ENCODE results near the gene APC2.
"Not testable (repeated sequence)": the region's sequence is repeated elsewhere in the genome, so short reads cannot be mapped to it uniquely, and the experiment has no call there.

The APC2 gene

GRCh38 chr19:1494115-1494815, 44.3 kb downstream of the APC2 start:
- DNase-seq: no peak

DNA sequence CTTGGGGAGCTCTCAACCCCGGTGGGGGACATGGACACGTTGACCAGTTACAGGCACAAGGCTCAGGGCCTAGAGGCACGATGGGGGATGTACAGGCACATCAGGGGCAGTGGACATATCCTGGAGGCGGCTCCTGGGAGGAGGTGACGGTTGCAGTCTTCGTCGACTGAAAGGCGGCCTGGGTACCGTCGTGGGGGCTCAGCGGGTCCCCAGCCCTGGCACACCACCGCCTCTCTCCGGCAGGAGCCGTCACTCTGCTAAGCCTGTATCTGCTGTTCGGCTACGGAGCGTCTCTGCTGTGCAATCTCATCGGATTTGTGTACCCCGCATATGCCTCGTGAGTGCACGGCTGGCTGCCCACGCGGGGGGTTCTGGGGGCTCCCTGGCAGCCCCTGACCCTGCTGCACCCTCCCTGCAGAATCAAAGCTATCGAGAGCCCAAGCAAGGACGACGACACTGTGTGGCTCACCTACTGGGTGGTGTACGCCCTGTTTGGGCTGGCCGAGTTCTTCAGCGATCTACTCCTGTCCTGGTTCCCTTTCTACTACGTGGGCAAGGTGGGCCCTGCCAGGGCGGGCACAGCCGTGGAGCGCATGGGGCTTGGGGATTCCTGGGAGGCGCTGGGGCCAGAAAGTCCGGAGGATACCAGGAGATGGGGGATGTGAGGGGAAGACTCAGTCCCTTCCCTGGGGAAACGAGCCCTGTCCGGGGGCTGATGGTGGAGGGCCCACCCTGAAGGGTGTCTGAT, 45.3 kb downstream of the APC2 start:
- no peak for DNase-seq

DNA sequence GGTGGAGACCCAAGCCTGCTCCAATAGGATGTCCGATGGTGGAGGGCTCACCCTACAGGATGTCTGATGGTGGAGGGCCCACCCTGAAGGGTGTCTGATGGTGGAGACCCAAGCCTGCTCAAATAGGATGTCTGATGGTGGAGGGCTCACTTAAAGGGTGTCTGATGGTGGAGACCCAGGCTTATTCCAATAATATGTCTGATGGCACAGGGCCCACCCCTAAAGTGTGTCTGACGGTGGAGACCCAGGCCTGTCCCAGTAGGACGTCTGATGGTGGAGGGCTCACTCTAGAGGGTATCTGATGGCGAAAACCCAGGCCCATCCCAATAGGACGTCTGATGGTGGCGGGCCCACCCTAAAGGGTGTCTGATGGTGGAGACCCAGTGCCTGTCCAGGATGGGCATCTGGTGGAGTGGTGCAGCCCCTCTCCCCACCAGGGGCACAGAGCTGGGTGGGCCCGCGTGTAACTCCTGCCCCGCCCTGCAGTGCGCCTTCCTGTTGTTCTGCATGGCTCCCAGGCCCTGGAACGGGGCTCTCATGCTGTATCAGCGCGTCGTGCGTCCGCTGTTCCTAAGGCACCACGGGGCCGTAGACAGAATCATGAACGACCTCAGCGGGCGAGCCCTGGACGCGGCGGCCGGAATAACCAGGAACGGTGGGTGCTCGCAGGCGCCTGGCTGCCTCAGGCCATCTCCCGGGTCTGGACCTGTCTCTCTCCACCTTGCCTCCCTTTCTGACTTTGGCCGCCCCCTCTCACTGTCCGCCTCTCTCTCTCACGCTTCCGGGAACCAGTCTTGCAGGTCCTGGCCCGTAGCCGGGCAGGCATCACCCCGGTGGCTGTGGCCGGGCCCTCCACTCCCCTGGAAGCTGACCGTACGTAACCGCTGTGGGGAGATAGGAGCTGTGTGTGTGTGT, 46.1 kb downstream of the APC2 start:
- DNase-seq: no peak

DNA sequence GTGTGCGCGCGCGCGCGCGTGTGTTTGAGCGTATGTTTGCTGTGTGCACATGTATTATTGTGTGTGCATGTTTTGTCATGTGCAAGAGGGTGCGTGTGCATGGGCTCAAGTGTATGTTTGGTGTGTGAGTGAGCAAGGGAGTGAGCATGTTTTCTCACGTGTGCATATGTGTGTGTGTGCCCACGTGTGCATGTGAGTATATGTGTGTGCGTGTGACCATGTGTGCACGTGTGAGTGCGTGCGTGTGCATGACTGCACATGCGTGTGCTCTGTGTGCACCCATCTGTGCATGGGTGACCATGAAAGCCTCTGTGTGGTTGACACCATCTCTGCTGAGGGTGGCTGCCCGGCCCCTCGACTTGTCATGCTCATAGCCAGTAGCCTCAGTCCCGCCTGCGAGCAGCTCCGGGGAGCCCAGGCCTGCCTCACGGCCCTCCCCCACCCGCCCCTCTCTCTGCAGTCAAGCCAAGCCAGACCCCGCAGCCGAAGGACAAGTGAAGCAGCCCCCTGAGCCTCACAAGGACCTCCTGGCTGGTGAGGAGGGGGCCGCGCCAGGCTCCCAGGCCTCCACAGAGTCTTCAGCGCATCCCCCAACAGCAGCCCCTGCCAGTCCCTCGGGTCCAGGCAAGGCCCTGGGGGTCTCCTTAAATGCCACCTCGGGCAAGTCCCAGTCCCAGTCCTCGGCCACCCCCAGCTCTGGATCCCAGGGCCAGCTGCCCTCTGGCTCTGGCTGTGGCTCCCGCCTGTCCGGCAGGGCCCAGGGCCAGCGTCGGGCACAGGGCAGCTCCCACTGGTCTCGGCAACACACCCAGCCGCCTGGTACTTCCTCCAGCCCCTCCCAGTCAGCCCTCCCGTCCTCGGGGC, 47.0 kb downstream of the APC2 start:
- DNase-seq: no peak

DNA sequence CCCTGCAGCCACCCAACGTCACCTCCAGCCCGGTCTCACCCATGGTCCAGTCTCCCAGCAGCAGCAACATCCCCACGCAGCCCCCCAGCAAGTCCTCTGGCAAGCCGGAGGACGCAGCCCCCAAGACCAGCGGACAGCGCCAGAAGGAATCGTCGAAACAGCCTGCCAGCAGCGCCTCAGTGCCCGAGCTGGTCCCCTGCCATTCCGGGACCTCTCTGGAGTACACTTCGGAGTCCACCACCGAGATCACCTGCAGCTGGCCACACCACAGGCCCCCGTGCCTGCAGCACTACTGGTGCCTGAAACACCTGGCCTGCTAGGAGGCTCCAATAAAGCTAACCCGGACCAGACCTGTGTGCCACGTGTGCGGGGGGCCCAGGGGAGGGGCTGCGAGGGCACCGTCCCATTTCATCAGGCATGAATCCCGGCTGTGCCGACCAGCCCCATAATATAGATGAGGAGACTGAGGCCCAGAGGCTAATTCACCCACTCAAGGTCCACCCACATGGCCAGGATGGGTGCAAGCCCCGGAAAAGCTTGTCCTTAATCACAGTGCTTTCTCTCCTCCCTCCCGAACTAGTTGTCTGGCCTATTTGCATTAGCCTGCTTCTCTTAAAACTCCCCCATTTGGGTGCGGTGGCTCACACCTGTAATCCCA, 47.8 kb downstream of the APC2 start:
- DNase-seq: no peak

GRCh38 chr19:1499231-1499630, 49.3 kb downstream of the APC2 start:
- DNase-seq: not testable (repeated sequence)

DNA sequence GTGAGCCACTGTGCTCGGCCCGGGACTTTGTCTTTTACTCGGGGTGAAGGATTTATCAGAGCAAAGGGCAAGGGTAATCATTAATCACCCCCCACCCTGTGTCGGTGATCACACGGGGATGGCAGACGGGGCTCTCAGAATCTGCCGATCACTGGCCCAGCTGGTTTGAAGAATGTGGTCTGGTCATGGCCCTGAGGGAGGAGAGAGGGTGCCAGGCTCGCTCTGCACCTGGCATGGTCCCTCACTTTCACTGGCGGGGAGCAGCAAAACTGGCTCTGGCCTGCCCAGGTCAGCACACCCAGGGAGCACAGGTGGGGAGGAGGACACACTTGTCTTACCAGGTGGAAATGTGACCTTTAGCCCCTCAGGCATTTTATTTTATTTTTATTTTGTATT, 51.3 kb downstream of the APC2 start:
- no peak for DNase-seq

DNA sequence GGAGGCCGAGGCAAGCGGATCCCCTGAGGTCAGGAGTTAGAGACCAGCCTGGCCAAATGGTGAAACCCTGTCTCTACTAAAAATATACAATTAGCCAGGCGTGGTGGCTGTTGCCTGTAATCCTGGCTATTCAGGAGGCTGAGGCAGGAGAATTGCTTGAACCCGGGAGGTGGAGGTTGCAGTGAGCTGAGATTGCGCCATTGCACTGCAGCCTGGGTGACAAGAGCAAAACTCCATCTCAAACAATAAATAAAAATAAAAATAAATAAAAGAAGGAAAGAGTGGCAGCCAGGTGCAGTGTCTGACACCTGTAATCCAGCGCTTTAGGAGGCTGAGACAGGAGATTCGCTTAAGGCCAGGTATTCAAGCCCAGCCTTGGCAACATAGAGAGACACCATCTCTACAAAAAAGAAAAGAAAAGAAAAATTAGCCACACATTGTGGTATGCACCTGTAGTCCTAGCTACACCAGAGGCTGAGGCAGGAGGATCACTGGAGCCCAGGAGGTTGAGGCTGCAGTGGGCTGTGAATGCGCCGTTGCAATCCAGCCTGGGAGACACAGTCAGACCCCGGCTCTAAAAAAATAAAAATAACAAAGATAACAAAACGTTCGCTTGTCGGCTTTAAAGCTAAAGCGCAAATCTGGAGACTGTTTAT, 52.6 kb downstream of the APC2 start:
- DNase-seq: no peak

- DNase-seq: peak in 34 of 56 donors; percentile 1 to 79 (median 21)
Observed at GRCh38 chr19:1503089-1503924, 53.4 kb downstream of the APC2 start.

DNA sequence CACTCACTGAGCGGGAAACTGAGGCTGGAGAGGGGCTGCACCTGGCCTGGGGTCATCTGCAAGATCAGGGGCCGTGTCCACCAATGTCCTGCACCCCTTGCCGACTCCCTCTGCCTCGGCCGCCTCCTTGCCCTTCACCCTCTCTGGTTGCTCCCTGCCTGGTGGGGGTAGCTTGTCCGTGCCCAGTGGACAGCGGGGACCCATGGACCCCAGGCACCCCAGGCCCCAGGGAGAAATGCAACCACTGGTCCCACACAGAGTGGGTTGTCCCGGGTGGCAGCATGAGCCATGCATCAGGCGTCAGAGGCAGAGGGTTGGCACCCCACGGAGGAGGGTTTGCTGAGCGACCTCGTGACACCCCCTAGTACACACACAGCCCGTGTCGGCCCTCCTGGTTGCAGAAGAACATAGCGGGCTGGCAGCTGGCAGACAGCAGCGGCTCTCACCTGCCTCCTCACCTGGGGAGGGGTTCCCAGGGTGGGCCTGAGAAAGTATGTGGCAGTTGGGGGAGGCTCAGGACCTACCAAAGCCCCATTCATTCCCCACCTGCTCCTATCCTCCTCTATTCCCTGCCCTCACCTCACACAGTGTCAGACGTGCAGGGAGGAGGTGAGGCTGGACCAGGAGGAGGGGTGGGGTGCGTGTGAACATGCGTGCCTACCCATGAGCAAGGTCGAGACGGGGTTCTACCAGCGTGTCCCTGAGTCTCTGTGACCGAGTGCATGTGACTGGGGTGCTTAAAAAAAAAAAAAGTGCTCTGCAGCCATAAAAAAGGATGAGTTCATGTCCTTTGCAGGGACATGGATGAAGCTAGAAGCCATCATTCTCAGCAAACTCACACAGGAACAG, 54.2 kb downstream of the APC2 start:
- no peak for DNase-seq

DNA sequence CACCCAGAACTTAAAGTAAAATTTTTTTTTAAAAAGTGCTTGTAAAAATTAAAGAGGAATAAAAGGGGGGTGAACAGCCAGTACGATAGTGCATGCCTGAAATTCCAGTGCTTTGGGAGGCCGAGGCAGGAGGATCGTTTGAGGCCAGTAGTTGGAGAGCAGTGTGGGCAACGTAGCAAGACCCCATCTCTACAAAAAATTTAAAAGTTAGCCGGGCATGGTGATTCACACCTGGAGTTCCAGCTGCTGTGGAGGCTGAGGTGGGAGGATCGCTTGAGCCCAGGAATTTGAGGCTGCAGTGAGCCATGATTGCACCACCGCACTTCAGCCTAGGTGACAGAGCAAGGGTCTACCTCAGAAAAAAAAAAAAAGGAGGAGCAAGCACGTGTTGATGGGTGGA, 55.1 kb downstream of the APC2 start:
- no peak for DNase-seq

DNA sequence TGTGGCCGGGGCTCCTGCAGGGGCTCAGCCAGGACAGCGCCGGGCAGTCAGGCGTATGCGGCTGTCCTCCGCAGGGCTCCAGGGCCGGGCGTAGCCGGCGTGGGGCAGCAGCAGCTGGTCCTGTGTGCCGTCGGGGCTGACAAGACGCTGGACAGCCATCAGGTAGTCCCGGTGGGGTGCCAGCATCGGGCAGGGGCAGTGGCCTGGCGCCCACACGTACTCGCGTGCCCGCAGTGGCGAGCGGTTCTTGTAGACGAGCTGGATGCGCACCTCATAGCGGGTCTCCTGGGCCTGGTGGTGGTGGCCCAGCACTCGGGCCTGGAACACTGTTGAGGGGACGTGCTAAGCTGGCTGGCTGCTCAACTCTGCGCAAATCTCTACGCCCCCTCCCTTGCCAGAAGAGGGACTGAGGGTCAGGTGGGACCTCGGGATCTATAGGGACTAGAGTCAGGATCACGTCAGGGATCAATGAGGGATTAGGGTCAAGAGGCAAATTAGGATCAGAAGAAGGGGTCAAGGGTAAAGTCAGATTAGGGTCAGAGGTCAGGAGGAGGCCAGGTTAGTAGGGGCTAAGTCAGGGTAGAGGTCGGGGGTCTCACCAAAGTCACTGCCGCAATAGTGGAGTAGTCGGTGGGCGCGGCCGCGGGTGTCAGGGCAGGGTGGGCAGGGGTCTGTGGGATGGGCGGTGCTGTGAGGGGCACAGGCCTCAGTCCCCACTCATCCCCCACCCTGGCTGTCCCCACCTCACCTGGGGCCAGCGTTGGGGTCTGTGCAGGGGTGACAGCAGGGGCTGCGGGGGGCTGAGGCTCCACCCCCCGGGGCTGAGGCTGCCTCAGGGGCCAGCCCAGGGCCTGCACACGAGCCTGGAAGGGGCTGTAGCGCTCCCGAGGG, 56.3 kb downstream of the APC2 start:
- DNase-seq: no peak

DNA sequence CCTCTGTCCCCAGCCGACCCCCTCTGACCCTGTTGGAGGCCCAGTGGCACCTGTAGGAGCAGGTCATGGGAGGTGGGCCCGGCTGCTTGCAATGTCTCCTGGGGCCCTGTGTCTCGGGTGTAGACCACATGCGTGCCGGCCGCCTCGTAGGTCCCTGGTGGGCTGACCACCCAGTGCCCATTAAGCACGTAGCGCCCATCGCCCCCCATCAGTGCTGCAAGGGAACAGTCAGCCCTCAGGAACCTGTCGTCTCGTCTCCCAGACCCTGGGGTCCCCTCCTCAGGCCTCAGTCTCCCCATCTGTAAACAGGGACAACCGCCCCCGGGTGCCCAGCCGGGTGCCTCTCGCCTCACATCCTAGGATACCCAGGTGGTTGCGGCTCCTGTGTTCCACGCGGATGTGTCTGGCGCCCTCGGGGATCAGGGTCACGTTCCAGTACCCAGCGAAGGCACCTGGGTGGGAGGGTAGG, 57.3 kb downstream of the APC2 start:
- peak in 3 of 56 donors; percentile 20 to 45 (median 45) for DNase-seq

DNA sequence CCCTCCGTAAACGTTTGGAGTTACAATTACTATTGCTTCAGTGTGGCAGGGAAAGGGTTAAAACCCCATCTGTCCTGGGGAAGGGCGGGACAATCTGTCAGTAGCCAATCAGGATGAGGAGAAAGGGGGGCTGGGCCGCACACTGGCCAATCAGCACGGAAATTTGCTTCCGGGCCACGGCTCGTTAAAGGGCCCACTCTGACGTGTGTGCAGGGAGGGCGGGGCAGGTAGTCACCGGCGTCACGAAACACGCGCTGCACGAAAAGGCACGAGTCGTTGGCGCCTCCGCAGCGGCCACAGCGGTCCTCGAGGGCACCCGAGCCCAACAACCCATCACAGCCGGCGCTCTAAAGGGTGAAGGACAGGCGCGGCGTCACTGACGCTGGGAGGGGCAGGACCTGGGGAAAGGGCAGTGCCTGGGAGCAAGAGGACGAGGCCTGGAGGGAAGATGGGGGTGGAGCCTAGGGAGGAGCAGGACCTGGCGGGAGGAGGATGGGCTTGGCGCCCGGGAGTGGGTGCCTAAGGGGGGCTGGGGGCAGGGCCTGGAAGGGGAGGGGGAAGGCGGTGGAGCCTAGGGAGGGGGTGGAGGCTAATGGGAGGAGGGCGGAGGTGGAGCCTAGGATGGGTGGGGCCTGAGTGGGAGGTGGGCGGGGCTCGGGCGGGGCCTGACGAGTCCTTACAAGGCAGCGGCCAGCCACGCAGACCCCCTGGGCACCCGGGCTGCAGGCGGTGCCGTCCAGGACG, 58.0 kb downstream of the APC2 start:
- peak; percentile 65 to 96 (median 91) for DNase-seq

DNA sequence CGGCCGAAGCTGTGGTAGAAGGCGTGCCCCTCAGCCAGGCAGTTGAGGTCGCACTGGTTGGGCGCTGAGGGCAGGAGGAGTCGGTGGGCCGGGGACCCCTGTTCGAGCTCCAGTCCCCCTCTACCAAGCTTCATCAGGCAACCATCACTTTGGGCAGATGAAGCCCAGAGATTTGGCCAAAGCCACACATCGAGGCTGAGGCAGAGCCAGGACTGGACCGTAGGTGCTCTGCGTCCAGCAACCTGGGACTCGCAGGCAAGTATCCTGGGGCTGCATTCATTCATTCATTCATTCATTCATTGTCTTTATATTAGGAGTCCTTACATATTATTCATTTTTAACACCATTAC, 58.6 kb downstream of the APC2 start:
- no peak for DNase-seq
